Right lobe of liver (tissue), 4 donors: ENCODE results near the gene NCMAP.

Source experiments
- CTCF ChIP-seq, 4 donors: fragments of 200-600 bp in 3 of 4; fragments of 450-650 bp in 1 of 4; IDR thresholded peaks; one replicate each; pipeline versions ENCODE4 v1.5.1 to v1.8.0; 2016 to 2022; ENCODE audit warnings: antibody characterized with exemption in 4 of 4, mild to moderate bottlenecking in 2 of 4
- POLR2A ChIP-seq: fragments of 450-650 bp; IDR thresholded peaks from one replicate; pipeline ENCODE4 v1.6.1; 2017; ENCODE audit warnings: antibody characterized with exemption, mild to moderate bottlenecking
- donor health status: DM: no; HTN: no; CAD: no.
- donor health status: DM: no; HTN: no; CAD: no.
- donor health status: DM: no; HTN: yes; CAD: no.

GRCh38 chr1:24554714-24555113 is 1.2 kb upstream of the NCMAP start:
- TF ChIP-seq CTCF (IDR thresholded peaks at IDR 0.05) = no peak
- no peak for TF ChIP-seq POLR2A
